Endothelial cell of umbilical vein (primary cell): ENCODE measurements around the gene CFL1. TPM values are rescaled to one million over a fixed set of nuclear protein-coding genes. Genes with fewer than 3 reads are reported as not detected.

ENCODE experiments used
- BruUV-seq: library from RNA; stranded (reverse); fragments of 400-500 nt; replicated peaks from 2 replicates; lab custom pipeline; 2021; lab: Mats Ljungman, UMichigan
- CTCF ChIA-PET: fragments of 300-600, 350-600 bp; sonication (Branson Sonifier 250); formaldehyde crosslinking; loops from one replicate; lab custom pipeline; 2021; ENCODE audit warnings: antibody characterized with exemption, inconsistent platforms; lab: Charles Lee
- POLR2A ChIA-PET: fragments of 300-600, 350-600 bp; sonication (Branson Sonifier 250); formaldehyde crosslinking; loops from one replicate; lab custom pipeline; 2021; ENCODE audit warnings: antibody characterized with exemption, inconsistent platforms; lab: Charles Lee
- DNase-seq: peaks from one replicate; pipeline ENCODE4 v3.0.0-alpha.2; 2011; ENCODE audit warnings: low read depth, low spot score
- FAIRE-seq: peaks from 2 replicates; lab custom pipeline; 2011; peaks lifted over from hg19 to GRCh38; lab: Jason Lieb, UNC
- H2AFZ ChIP-seq: 2 replicates; pipeline ENCODE4 v1.6.0; 2012; ENCODE audit warnings: low read depth, low read length, control low read depth, inconsistent platforms
- H3K27ac ChIP-seq: 2 replicates; pipeline ENCODE4 v1.5.1; 2011; ENCODE audit warnings: low read depth, mild to moderate bottlenecking, control low read depth, low read length, moderate library complexity; ENCODE audit not compliant: insufficient read depth
- H3K27me3 ChIP-seq, 2 experiments: 2 replicates each; pipeline versions ENCODE4 v1.6.0 to v1.6.1; 2011; ENCODE audit warnings: low read length in 2 of 2, mixed read lengths in 1 of 2; ENCODE audit not compliant: control insufficient read depth in 2 of 2, insufficient read depth in 2 of 2
- H3K36me3 ChIP-seq, 2 experiments: 2 replicates in 1 of 2; 3 replicates in 1 of 2; pipeline ENCODE4 v1.5.1; 2011; ENCODE audit warnings: low read length in 2 of 2, mild to moderate bottlenecking in 1 of 2, moderate library complexity in 1 of 2; ENCODE audit not compliant: control insufficient read depth in 2 of 2, insufficient read depth in 2 of 2; ENCODE audit errors: extremely low read depth in 1 of 2
- H3K4me1 ChIP-seq: 3 replicates; pipeline ENCODE4 v1.5.1; 2011; ENCODE audit warnings: mild to moderate bottlenecking, low read length; ENCODE audit not compliant: control insufficient read depth, insufficient read depth; ENCODE audit errors: extremely low read depth
- H3K4me2 ChIP-seq: 2 replicates; pipeline ENCODE4 v1.6.1; 2011; ENCODE audit warnings: low read length, control low read depth, mixed read lengths; ENCODE audit not compliant: insufficient read depth
- H3K4me3 ChIP-seq, 3 experiments: fragments of 200-600 bp in 1 of 3; sonication (generic), shearing (Covaris generic) in 1 of 3; replicated peaks in 1 of 3; 2 replicates each; pipeline ENCODE4 v1.5.1; 2011 to 2016; ENCODE audit warnings: control low read depth in 3 of 3, low read length in 3 of 3, mild to moderate bottlenecking in 2 of 3, inconsistent platforms in 1 of 3, low read depth in 1 of 3, moderate library complexity in 1 of 3; ENCODE audit not compliant: insufficient read depth in 1 of 3
- H3K79me2 ChIP-seq: 2 replicates; pipeline ENCODE4 v1.6.0; 2012; ENCODE audit warnings: low read length, inconsistent platforms; ENCODE audit not compliant: control insufficient read depth, insufficient read depth
- H3K9ac ChIP-seq: replicated peaks from 2 replicates; pipeline ENCODE3; 2011; ENCODE audit warnings: low read length, control low read depth; ENCODE audit not compliant: insufficient read depth; ENCODE audit errors: extremely low read depth
- H3K9me1 ChIP-seq: replicated peaks from 3 replicates; pipeline ENCODE4 v1.6.0; 2011; ENCODE audit warnings: mild to moderate bottlenecking, low read length; ENCODE audit not compliant: control insufficient read depth, insufficient read depth; ENCODE audit errors: extremely low read depth
- H3K9me3 ChIP-seq: replicated peaks from 2 replicates; pipeline ENCODE4 v1.5.1; 2012; ENCODE audit warnings: low read length, inconsistent platforms; ENCODE audit not compliant: control insufficient read depth, insufficient read depth
- H4K20me1 ChIP-seq: replicated peaks from 2 replicates; pipeline ENCODE3; 2011; ENCODE audit warnings: mild to moderate bottlenecking, low read length; ENCODE audit not compliant: control insufficient read depth, insufficient read depth; ENCODE audit errors: extremely low read depth
- EZH2 ChIP-seq: IDR thresholded peaks from 2 replicates; pipeline ENCODE4 v1.6.1; 2012; ENCODE audit warnings: borderline replicate concordance, low read depth, mild to moderate bottlenecking, moderate library complexity, low read length, inconsistent platforms; ENCODE audit not compliant: severe bottlenecking
- FOS ChIP-seq: IDR thresholded peaks from 2 replicates; pipeline ENCODE4 v1.6.1; 2011; ENCODE audit warnings: mild to moderate bottlenecking, low read length, moderate library complexity, borderline replicate concordance; ENCODE audit not compliant: insufficient read depth
- GATA2 ChIP-seq: IDR thresholded peaks from 2 replicates; pipeline ENCODE4 v1.7.0; 2011; ENCODE audit warnings: low read depth, mild to moderate bottlenecking, moderate library complexity, mixed read lengths, low read length; ENCODE audit not compliant: insufficient read length, insufficient read depth
- JUN ChIP-seq: IDR thresholded peaks from 2 replicates; pipeline ENCODE4 v1.6.1; 2011; ENCODE audit warnings: borderline replicate concordance, low read depth; ENCODE audit not compliant: insufficient read length, insufficient read depth
- MYC ChIP-seq: IDR thresholded peaks from one replicate; pipeline ENCODE4 v1.6.1; 2011; ENCODE audit warnings: mild to moderate bottlenecking, low read depth, low read length
- POLR2A ChIP-seq: IDR thresholded peaks from 2 replicates; pipeline ENCODE4 v1.6.1; 2012; ENCODE audit warnings: low read depth, mild to moderate bottlenecking, control low read depth, low read length
- POLR2AphosphoS5 ChIP-seq: IDR thresholded peaks from 2 replicates; pipeline ENCODE4 v1.6.1; 2012; ENCODE audit warnings: low read depth, mild to moderate bottlenecking, control low read depth, low read length, moderate library complexity; ENCODE audit not compliant: insufficient read depth
- dilution Hi-C: fragments of 300-500 bp; cut with MboI; formaldehyde crosslinking; loops from one replicate; pipeline ENCODE4 v1.15.0; 2019; ENCODE audit warnings: low sequenced_read_pairs; ENCODE audit not compliant: extremely low pct_ligation_motif_present
- intact Hi-C: fragments of 100-400 bp; cut with micrococcal nuclease; formaldehyde crosslinking; loops from one replicate; pipeline ENCODE4 v1.10.0; 2022
- polyA plus RNA-seq, 4 experiments: library from polyadenylated mRNA; depleted of rRNA in 3 of 4; stranded (reverse) in 3 of 4; unstranded in 1 of 4; fragments of >200 nt; gene quantifications; 2 replicates each; pipeline versions ENCODE4 v1.2.1 to v1.2.3, GENCODE V29; 2011 to 2012; ENCODE audit warnings: missing spikeins in 1 of 4
- total RNA-seq: library from RNA; stranded (reverse); gene quantifications from 2 replicates; pipeline ENCODE4 v1.2.3, GENCODE V29; 2021
- TF ChIP-seq, protein P1 (sequence below), 2 donors: IDR thresholded peaks; 1 replicate in 1 of 2; 2 replicates in 1 of 2; pipeline ENCODE4 v1.5.1; 2011; ENCODE audit warnings: low read length in 2 of 2, mild to moderate bottlenecking in 2 of 2, moderate library complexity in 2 of 2, control low read depth in 1 of 2, inconsistent platforms in 1 of 2, low read depth in 1 of 2; ENCODE audit not compliant: insufficient read depth in 1 of 2; ENCODE audit errors: extremely low read depth in 1 of 2
- TF ChIP-seq, protein P2 (sequence below): IDR thresholded peaks from 2 replicates; pipeline ENCODE4 v1.6.1; 2011; ENCODE audit not compliant: insufficient read depth, insufficient read length

CFL1 gene
- total and polyA plus RNA-seq, 2 donors (not counting 3 experiments of a cell fraction or from before 2014, with no cell fraction given): 1,844 to 2,403 TPM

DNA sequence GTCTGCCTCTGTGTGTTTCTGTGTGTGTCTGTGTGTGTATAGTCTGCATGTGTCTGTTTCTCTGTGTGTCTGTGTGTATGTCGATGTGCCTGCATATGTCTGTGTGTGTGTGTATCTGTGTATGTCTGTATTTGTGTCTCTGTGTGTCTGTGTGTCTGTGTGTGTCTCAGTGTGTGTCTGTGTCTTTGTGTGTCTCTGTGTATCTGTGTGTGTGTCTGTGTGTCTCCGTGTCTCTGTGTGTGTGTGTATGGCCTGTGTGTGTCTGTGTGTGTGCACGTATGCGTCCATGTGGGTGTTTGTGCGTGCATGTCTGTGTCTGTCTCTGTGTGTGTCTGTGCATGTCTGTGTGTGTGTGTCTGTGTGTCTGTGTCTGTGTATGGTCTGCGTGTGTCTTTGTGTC is 23.8 kb downstream of the CFL1 start:
- TF ChIP-seq POLR2A: peak; percentile 61
- TF ChIP-seq MYC: no peak
- Histone ChIP-seq H3K4me3 (peak overlapping the region; percentile 15 to 49 (median 36)), H4K20me1 (no peaks in the 10 kb centered on the region), H3K9me3 (no peaks in the 10 kb centered on the region), H3K27ac (no peak overlapping the region), H3K4me2 (peak overlapping the region; percentile 72), H3K9ac (no peak overlapping the region), H3K79me2 (no peaks in the 10 kb centered on the region), H3K9me1 (no peaks in the 10 kb centered on the region), H3K36me3 (no peaks in the 10 kb centered on the region), H3K4me1 (peaks cover 11% of the 10 kb centered on the region), H3K27me3 (peaks cover 20 to 24% of the 10 kb centered on the region in 2 experiments), H2AFZ (peak overlapping the region; percentile 90)
- FAIRE-seq: peak; percentile 52
- no TSS peak for BruUV-seq
- dilution Hi-C loops (no loop called here), intact Hi-C loops (no loop called here)
- no peak for DNase-seq
- CTCF ChIA-PET: interaction anchor here (0.8 to 2.6 kb wide), 5 partner anchors 16 to 208 kb away, joined by 3 to 8 read pairs (median 5); partner anchors contain the start of gene MUS81
- POLR2A ChIA-PET: no interaction called here

DNA sequence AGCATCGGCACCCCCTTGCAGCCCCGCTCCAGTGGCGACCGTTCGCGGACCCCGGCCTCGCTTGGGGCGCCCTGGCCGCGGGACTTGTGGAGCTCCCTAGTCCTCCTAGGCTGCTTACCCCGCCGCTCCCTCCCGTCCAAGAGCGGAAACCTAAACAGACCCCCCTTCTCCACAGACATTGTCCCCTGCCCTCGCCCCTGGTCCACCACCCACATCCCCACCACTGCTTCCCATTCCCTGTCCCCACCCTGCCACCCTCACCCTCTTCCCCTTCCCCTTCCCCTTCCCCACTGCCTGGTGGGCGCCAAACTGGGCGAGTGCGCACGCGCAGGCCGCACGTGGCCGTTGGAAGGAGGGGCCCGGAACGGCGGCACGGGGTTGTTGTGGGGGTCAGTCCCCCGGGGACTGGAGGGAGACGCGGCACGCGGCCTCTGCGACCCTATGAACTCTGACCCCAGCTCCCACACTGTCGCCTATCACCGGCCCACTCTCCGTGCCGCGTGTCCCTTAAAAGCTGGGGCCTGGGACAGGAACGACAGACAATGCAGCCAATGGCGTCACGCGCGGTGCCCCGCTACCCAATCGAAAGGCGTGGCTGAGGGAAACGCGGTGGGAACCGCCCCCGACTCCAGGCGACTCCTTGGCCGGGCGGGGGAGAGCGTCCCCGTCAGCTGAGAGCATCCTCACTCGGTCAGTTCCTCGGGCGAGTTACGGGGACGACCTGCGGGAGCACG is 24.5 kb downstream of the CFL1 start, which contains the start of gene SNX32:
SNX32 (plus strand) TSS at position 667 of the 734 bp plus-strand sequence. CDS start 103 bp downstream, outside the sequence.
- Histone ChIP-seq H3K4me1 (peaks cover 11% of the 10 kb centered on the region), H3K36me3 (no peaks in the 10 kb centered on the region), H3K4me2 (peak within 1 kb of the TSS; percentile 72), H3K4me3 (peak within 1 kb of the TSS; percentile 21 to 49 (median 38)), H2AFZ (peak within 1 kb of the TSS; percentile 90), H3K79me2 (no peaks in the 10 kb centered on the region), H3K27ac (no peak within 1 kb of the TSS), H3K9ac (no peak within 1 kb of the TSS), H3K9me1 (no peaks in the 10 kb centered on the region), H3K9me3 (no peaks in the 10 kb centered on the region), H4K20me1 (no peaks in the 10 kb centered on the region), H3K27me3 (peaks cover 21 to 26% of the 10 kb centered on the region in 2 experiments)
- no TSS peak for BruUV-seq
- no peak for TF ChIP-seq POLR2A
- TF ChIP-seq, protein P1, sequence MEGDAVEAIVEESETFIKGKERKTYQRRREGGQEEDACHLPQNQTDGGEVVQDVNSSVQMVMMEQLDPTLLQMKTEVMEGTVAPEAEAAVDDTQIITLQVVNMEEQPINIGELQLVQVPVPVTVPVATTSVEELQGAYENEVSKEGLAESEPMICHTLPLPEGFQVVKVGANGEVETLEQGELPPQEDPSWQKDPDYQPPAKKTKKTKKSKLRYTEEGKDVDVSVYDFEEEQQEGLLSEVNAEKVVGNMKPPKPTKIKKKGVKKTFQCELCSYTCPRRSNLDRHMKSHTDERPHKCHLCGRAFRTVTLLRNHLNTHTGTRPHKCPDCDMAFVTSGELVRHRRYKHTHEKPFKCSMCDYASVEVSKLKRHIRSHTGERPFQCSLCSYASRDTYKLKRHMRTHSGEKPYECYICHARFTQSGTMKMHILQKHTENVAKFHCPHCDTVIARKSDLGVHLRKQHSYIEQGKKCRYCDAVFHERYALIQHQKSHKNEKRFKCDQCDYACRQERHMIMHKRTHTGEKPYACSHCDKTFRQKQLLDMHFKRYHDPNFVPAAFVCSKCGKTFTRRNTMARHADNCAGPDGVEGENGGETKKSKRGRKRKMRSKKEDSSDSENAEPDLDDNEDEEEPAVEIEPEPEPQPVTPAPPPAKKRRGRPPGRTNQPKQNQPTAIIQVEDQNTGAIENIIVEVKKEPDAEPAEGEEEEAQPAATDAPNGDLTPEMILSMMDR (IDR thresholded peaks at IDR 0.05; ENCODE audit: extremely low read depth in 1 of 2, insufficient read depth in 1 of 2, low read depth in 1 of 2, low read length in 2 of 2): no peak
- no peak for TF ChIP-seq JUN
- TF ChIP-seq EZH2: no peak
- TF ChIP-seq, protein P2, sequence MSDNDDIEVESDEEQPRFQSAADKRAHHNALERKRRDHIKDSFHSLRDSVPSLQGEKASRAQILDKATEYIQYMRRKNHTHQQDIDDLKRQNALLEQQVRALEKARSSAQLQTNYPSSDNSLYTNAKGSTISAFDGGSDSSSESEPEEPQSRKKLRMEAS: peak; percentile 73
- no peak for TF ChIP-seq POLR2AphosphoS5
- TF ChIP-seq MYC: peak; percentile 41
- no peak for TF ChIP-seq GATA2
- TF ChIP-seq FOS: no peak
- dilution Hi-C loops (no loop called here), intact Hi-C loops (no loop called here)
- ChIA-PET CTCF (interaction anchor here (0.8 to 2.6 kb wide), 8 partner anchors 15 to 207 kb away, joined by 3 to 8 read pairs (median 5); partner anchors contain the start of gene MUS81), POLR2A (interaction anchor here (0.7 kb wide), 1 partner anchor 116 kb away, joined by 4 read pairs; no protein-coding TSS in a partner anchor)
- peak; percentile 93 for FAIRE-seq
- peak; percentile 92 for DNase-seq
